ACHN (cell line): ENCODE results near the gene RHOH.

Experiments
- DNase-seq: peaks from one replicate; pipeline ENCODE4 v3.0.0-alpha.2; 2015
- in situ Hi-C: cut with HindIII; loops from 2 replicates; pipeline ENCODE4 v1.10.0; 2017; ENCODE audit warnings: low sequenced_read_pairs, low pct_ligation_motif_present, low pct_unique_long_range_greater_than_20kb

Gene RHOH

DNA sequence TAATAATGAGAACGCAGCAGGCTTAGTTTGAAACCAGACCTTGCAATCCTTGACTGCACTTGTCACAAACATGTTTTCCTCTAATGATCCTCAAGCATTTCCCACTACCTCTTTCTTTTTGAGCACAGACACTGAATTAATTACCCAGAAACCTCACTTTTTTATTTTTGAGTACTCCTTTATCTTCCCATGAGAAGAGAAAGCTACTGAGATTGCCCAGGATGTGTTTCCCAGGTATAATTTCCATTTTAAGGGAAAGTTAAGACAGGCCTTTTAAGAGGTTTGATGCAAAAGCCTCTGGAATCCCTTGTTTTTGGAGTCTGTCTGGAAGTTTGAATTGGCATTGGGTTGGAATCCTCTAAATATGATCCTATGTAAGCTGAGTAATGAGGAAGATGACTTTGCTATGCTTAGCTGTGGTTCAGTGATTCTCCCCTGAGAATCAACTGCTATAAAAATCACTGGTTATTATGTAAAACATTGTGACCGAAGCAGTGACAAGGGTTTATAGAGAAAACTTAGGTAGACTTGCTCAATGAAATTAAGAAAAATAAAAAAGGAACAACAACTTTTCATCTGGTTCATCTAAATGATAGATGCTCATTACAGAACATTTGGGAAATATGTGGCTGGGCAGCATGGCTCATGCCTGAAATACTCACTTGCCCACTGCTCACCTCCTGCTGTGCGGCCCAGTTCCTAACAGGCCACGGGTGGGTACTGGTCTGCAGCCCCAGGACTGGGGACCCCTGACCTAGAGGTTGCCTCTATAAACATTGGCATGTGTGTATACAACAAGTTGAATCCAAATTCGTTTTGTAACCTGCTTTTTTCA lies 10.8 kb upstream of the RHOH start:
- in situ Hi-C loops = no loop called here
- no peak for DNase-seq

DNA sequence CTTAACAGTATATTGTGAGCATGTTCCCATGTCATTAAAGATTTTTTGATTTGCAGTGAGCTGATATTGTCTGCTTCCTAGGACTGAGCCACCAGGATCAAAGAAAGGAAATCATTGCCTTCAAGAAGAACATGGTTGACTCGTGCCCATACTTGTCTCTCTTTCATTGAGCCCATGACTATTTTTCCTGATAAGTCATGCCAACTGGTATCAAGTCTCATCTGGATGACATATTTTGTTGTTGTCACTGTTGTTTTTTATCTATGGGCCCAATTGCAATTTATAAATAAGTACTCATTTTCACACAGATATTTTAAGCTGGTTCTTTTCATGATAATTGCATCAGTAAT lies 10.2 kb upstream of the RHOH start:
- DNase-seq = no peak
- in situ Hi-C loops = no loop called here

DNA sequence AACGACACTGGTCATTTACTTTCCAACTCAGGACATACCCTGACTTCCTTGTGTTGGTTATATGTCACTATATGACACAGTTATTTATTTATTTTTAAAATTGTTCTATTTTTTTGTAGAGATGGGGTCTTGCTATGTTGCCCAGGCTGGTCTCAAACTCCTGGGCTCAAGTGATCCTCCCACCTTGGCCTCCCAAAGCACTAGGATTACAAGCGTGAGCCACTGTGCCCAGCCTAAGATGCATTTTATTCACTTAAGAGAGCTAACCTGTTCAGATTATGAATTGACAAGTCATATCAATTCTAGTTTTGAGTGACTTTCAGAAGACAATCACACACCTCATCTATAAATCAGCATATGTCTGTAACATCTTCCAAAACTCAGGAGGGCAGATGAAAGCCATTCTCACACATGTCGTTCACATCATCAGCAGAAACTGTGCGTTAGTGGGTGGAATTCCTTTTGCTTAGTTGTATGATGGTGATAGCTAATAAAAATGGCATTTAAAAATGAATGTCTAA lies 9.4 kb upstream of the RHOH start:
- no peak for DNase-seq
- in situ Hi-C loops = no loop called here

DNA sequence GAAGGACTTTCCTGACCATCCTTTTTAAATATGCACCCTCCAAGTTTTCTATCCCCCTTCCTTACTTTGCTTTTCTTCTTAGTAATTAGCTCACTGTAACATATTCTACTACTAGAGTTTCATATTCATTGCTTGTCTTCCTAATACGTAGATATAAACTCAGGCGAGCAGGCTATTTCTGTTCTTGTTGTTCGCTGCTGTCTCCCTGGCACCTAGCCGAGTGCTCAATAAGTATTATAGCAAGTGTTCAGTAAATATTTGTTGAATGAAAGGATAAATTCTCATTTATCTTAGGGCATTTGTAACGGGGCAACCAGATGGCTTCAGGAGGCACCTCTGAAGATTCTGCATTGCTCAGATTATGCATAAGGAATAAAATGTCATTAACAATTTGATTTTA lies 6.8 kb upstream of the RHOH start:
- in situ Hi-C loops = no loop called here
- no peak for DNase-seq

DNA sequence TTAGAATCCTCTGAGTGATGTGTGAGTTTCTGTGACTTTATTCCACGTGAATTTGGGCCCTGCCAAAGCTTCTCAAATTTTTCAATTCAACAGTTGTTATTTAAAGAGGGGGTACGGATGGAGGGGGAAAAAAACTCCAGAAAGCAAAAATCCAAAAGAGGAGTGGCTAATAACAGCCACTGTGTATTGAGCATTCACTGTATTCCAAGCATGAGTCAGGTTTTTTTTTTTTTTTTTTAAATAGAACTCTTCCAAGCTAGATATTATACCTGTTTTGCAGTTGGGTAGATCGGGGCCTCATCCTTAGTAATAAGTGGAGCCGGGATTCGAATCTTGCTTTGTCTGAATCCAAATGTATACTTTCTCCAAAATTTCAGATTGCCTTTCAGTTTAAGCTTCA lies 6.4 kb upstream of the RHOH start:
- in situ Hi-C loops = no loop called here
- no peak for DNase-seq

DNA sequence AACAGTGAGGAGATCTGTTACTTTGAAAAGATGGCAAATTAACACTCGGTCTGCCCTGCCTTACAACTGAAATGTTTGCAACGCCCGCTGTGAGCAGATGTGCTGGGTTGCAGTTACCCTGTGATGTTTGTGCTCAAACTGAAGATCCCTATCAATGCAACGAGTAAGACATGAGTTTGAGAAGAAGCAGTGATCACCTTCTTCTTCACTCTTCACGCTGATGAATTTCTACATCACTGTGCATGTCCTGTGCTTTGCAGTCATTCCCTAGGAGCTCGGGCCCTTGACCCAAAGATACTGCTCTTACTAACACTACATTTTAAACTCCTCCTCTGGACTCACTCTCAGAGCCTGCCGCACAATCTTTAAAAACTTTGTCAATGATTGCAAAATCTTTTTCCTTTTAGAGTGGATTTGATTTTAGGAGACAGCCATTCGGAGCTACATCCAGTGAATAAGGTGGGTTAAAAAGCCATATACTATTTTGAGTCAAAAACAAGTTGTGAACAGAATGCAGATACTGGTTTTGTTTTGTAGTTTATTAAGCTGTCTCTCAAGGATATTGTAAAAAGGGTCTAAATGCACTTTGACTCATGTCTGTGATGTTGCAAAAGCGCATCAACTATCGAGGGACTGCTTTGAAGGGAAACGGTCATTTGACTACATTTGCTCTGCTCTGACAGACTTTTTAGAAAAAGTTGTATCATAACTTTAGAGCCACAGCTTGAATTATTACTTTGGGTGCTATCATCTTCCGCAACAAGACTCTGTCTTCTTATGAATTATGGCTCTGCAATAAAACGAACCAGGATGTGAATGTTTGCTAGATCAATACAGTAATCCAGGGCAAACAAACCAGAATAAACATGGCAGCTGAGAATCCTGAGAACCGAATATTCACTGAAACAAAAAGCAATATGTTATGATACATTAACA lies 5.7 kb upstream of the RHOH start:
- no peak for DNase-seq
- in situ Hi-C loops = no loop called here

DNA sequence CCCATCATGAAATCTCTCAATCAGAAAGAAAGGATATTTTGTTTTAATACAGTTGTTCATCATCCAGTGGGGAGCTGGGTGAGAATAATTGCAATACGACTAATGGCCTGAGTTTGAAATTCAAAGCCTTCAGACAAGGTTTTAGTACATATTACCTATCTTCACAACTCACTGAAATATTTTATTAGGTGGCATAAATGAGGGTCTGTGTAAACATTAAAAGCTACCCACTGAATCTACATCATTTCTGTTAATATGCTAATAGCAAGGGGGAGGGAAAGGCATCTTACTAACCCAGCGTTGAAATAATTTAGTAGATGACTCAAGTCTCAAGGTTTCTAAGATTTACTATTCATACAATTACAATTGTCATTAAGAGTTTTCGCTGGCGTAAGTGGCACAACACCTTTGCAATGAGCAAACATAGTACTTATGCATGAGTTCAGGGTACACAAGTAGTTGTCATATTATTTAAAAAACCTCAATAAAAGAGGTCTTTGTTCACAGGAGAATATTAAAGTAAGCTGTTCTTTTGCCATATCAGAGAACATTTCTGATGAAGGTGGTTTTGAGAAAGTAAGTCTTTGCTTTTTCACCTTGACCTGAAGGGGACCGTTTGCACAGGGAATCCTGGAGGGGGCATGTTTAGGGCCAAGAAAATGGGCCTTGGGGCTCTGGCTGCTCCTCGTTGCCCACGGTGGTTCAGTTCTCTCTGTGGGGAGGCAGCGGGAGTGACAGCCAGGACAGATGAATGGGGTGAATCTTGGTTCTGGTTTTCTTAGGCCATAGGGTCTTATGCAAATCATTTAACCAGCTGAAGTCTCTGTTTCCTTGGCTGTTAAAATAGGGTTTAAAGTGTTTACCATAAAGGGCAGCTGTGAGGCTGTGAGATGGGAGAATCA lies 4.5 kb upstream of the RHOH start:
- DNase-seq = no peak
- in situ Hi-C loops = no loop called here

DNA sequence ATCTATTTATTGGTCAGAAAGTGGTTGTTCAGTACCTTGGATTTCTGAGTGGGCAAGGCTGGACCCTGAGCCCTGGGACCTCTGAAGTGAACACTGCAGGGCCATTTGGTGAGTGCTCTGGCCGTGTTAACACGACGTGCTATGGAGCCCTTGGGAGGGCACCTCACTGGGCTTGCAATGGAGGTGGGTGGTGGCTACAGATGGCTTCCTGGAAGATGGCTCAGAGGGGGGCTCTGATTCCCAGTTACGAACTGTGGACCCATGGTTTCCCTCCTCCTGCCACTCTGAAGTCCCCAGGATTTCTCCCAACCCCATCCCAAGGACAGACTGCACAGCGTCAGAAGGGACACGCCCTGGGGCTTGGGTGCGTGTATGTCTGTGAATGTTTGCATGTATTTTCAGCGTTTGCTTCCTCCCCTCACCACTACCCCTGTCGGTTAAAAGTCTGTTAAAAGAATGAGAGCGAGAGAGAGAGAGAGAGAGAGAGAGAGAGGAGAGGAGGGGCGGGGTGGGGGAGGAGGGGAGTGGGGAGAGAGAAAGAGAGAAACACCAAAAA lies 3.7 kb upstream of the RHOH start:
- no peak for DNase-seq
- in situ Hi-C loops = no loop called here

DNA sequence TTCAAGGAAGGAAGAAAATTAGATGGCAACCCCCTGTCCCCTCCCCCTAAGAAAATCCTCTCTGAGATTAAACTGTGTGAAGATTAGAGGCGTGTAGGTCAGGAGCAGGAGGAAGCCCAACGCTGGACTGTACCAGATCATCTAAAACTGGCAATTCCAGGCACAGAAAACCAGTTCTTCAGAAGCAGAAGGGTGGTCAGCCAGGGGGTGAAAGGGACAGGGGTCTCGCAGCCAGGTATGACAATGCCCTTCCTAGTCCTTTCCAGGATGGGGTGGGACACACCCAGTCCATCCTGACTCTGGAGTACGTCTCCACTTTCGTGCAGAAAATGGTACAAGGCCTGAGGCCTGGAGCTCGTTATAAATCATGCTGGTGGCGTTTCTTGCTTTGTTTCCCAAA lies 3.3 kb upstream of the RHOH start:
- DNase-seq = no peak
- in situ Hi-C loops = no loop called here

DNA sequence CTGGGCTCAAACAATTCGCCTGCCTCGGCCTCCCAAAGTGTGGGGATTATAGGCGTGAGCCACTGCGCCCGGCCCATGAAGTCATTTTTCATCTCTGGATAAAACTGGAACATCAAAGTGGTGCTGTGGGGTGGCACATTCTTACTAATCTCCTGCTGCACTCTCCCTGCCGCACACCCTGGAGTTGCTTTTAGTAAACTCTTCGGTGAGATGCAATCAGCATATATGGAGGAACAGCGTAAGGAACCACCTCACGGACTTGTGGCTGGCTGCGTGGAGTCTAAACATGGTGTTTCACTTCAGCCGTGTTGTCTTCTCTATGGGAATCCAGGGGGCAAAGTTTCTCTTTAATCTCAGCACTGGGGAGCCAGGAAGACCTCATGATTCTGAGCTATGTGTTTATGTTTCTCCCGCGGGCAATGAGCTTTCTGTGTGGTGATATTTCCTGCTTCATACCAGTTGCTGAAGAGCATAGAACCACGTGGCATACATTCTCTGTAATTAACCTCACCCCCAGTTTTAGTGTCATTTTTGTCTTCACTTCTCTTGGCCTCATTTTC lies 2.1 kb upstream of the RHOH start:
- in situ Hi-C loops = no loop called here
- no peak for DNase-seq

DNA sequence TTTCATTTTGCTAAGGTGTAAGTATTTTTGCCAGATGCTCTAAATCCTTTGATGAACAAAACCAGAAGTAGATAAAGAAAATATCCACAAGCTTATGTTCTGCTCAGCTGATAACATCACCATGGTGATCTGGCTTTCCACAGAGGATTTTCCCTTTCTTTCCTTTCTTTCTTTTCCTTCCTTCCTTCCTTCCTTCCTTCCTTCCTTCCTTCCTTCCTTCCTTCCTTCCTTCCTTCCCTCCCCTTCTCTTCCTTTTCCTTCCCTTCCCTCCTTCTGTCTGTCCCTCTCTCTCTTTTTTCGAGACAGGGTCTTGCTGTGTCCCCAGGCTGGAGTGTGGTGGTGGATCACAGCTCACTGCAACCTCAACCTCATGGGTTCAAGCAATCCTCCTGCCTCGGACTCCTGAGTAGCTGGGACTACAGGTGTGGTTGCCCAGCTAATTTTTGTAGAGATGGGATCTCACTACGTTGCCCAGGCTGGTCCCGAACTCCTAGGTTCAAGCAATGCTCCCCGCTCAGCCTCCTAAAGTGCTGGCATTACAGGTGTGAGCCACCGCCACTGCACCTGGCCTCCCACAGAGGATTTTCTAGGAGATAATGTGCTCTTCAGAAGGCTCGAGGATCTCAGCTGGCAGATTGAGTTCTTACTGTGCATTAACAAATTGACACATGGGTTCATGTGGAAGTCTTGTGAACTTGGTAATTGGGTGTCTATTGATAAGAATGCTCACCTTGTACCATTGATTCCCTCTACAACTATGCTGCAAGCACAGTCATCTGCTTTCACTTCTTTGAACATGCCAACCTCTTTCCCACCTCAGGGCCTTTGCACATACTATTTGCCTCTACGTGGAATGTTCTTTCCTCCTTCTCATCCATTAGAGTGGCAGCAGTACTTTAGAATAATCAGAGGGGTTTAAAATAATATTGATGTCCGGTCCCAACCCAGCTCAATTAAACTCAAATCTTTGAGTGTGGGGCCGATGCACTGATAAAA lies 1.4 kb upstream of the RHOH start:
- in situ Hi-C loops = no loop called here
- no peak for DNase-seq

DNA sequence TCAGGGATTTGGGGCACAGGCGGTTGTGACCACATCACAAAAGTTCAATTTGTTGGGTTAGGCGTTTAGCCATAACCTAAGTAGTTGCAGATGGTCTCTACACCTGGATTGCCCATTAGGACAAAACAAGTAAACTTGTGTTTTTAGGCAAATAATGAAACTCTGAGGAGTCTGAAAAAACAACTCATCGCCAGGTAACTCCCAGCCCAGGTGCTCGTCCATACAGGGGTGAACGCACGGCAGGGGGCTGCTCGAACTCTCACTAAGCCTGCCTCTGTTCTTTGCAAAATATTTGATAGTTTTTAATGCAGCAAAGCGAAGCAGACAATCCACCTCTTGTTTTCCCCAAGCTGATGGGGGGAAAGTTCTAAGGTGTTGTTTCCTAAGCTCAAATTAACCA lies 559 bp upstream of the RHOH start:
- DNase-seq = no peak
- in situ Hi-C loops = no loop called here

DNA sequence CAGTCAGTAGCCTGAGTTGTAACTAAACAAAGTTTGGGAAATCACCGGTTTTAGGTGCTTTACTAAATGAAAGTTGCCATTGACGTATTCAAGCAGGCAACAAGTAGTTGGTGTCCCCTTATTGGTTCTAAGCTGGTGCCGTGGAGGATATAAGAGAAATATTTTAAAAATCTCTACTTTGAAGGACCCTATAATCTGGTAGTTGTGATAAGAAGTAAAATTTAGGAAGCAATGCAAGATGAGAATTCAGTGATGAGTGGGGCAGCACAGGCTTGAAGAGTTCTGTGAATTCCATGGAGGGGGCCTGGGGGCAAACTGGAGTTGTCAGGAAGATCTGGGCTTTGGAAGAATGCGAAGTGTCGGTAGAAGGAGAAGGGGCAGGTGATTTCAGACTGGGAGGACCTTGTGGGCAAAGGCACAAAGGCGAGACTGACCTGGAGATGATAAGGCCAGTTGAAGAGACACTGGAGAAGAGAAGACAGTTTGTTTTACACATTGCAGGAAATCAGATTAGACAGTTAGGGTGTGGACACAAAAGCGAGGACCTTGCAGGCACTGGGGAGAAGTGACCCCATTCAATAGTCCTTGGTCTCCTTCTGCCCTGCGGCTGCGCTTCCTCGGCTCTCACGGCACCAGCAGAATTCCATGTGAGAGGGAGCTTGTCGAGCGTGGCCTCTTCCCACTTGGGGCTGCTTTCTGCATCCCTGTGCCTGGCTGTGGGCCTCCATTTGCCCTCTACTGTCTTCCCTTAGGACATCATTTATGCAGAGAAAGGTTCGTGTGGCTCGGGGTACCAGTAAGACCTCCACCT lies 1.3 kb downstream of the RHOH start:
- DNase-seq = no peak
- in situ Hi-C loops = no loop called here

DNA sequence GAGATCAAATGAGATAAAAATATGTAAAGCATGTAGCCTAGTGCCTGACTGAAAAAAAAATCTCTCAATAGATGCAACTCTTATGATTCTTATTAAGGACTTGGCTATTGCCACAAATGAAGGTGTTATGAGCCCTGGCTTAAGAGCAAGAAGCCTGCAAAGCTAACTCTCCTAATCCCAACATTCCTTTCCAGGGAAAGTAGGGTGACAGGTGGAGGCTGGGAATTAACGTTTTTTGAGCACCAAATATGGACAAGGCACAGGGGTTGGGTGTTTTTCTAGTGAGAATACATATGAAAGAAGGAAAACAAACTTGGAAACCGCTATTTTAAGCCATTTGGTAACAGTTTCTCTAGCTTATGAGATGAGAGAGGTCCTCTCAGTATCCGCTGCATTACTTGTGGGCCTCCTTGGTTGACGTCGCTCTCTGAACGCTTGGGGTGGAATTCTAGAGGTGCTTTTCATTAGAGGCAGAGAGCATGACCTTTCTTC lies 2.4 kb downstream of the RHOH start:
- in situ Hi-C loops = no loop called here

DNA sequence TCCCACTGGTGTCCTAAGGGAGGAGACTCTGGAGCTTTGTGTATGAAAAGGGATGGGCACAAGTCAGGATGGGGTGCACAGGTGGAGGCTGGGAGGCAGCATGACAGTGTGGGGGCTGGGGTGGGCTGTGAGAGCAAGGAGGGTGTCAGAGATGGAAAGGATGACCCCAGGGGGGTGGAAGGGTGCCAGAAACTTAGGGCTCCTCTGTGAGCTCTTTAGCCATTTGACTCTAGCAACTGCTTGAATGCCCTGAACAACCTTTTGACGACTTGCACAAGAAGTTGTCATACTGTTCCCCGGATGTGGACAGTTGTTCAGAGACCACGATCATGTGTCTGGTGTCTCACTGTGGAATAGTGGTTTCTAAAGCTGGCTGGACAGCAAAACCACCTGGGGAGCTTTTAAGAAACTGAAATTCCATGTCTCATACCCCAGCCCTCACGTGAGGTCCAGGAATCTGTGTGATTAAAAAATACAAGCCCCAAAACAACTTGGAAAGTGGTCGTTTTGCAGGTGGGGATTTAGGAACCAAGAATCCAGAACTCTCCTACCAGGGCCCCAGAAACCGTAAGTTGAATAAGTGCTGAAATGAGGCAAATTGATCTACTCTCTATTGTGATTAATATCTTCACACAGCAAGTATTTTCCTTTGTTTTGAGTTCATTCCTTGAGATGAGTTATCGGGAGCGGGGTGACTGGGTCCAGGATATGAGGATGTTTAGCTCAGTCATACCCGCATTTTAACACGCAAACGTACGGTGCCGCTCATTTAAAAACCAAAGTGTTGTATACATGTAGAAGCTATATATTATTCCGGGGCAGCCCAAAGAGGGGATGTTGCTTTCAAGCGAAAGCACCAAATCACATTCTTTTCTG lies 3.4 kb downstream of the RHOH start:
- no peak for DNase-seq
- in situ Hi-C loops = no loop called here

More for the DNA sequence above, 2.4 kb downstream of the RHOH start:
- DNase-seq = no peak
